WTC11 (cell line): ENCODE results near the gene FAM216B. TPM values are rescaled to one million over a fixed set of nuclear protein-coding genes. Genes with fewer than 3 reads are reported as not detected.

Experiments
- ATAC-seq: fragments of 200-7000 bp; cut with Tn5 transposase; 2 replicates; pipeline ENCODE4 v1.10.0; 2021; ENCODE audit warnings: mild to moderate bottlenecking, moderate library complexity
- CTCF ChIA-PET: fragments of 300-600 bp; sonication (Branson Sonifier 250); formaldehyde crosslinking; loops from one replicate; lab custom pipeline; 2021; ENCODE audit warnings: antibody characterized with exemption; lab: Charles Lee
- POLR2A ChIA-PET: fragments of 350-600 bp; sonication (Branson Sonifier 250); formaldehyde crosslinking; loops from one replicate; lab custom pipeline; 2021; ENCODE audit warnings: antibody characterized with exemption; lab: Charles Lee
- DNase-seq: peaks from one replicate; pipeline ENCODE4 v3.0.0; 2021; ENCODE audit warnings: low spot score
- H3K27ac Mint-ChIP-seq: 2 replicates; pipeline ENCODE4 v1.8.0; 2021; ENCODE audit warnings: mixed read lengths
- H3K27me3 Mint-ChIP-seq: 2 replicates; pipeline ENCODE4 v1.8.0; 2021; ENCODE audit warnings: low read depth, mild to moderate bottlenecking, moderate library complexity, mixed read lengths
- H3K36me3 Mint-ChIP-seq: 2 replicates; pipeline ENCODE4 v1.8.0; 2021; ENCODE audit warnings: mixed read lengths
- H3K4me1 Mint-ChIP-seq: 2 replicates; pipeline ENCODE4 v1.8.0; 2022; ENCODE audit warnings: mixed read lengths
- H3K4me3 Mint-ChIP-seq: 2 replicates; pipeline ENCODE4 v1.8.0; 2021; ENCODE audit warnings: mild to moderate bottlenecking, moderate library complexity, mixed read lengths
- H3K9me3 Mint-ChIP-seq: 2 replicates; pipeline ENCODE4 v1.8.0; 2021; ENCODE audit warnings: mixed read lengths
- ELF4 ChIP-seq: sonication (generic); formaldehyde crosslinking; IDR thresholded peaks from 2 replicates; pipeline ENCODE4 v1.8.1; 2022; ENCODE audit warnings: low read depth, mild to moderate bottlenecking, moderate library complexity, missing genetic modification reagents
- EMX1 ChIP-seq: fragments of 250-450 bp; sonication (Bioruptor Pico); IDR thresholded peaks from 2 replicates; pipeline ENCODE4 v1.8.0; 2021; ENCODE audit warnings: mild to moderate bottlenecking
- ETV6 ChIP-seq: sonication (generic); formaldehyde crosslinking; IDR thresholded peaks from 2 replicates; pipeline ENCODE4 v1.8.1; 2022; ENCODE audit warnings: mild to moderate bottlenecking, missing genetic modification reagents
- FOXK1 ChIP-seq: sonication (generic); formaldehyde crosslinking; IDR thresholded peaks from 2 replicates; pipeline ENCODE4 v1.8.0; 2022; ENCODE audit warnings: mild to moderate bottlenecking, moderate library complexity, missing genetic modification reagents
- HMGA2 ChIP-seq: fragments of 250-450 bp; sonication (Bioruptor Pico); IDR thresholded peaks from 2 replicates; pipeline ENCODE4 v1.4.0; 2021; ENCODE audit warnings: mild to moderate bottlenecking, moderate library complexity
- NFYB ChIP-seq: sonication (generic); formaldehyde crosslinking; conservative IDR thresholded peaks from 2 replicates; pipeline ENCODE4 v1.8.0; 2022; ENCODE audit warnings: low read depth, missing genetic modification reagents
- NR3C1 ChIP-seq: sonication (generic); formaldehyde crosslinking; conservative IDR thresholded peaks from 2 replicates; pipeline ENCODE4 v1.8.1; 2023; ENCODE audit warnings: low read depth, mild to moderate bottlenecking, missing genetic modification reagents
- RORB ChIP-seq: fragments of 250-450 bp; sonication (Bioruptor Pico); IDR thresholded peaks from 2 replicates; pipeline ENCODE4 v1.9.0; 2021; ENCODE audit warnings: mild to moderate bottlenecking
- SMAD3 ChIP-seq: sonication (generic); formaldehyde crosslinking; IDR thresholded peaks from 2 replicates; pipeline ENCODE4 v1.8.0; 2022; ENCODE audit warnings: missing genetic modification reagents, mild to moderate bottlenecking, borderline replicate concordance
- TCF7 ChIP-seq: sonication (generic); formaldehyde crosslinking; IDR thresholded peaks from 2 replicates; pipeline ENCODE4 v1.8.0; 2022; ENCODE audit warnings: mild to moderate bottlenecking, low read depth, missing genetic modification reagents, moderate library complexity
- ZNF219 ChIP-seq: sonication (generic); formaldehyde crosslinking; IDR thresholded peaks from 2 replicates; pipeline ENCODE4 v1.8.0; 2023; ENCODE audit warnings: missing genetic modification reagents, mild to moderate bottlenecking, borderline replicate concordance
- ZNF416 ChIP-seq: fragments of 250-450 bp; sonication (Bioruptor Pico); IDR thresholded peaks from 2 replicates; pipeline ENCODE4 v1.9.0; 2021; ENCODE audit warnings: mild to moderate bottlenecking, inconsistent platforms
- total RNA-seq: library from RNA; stranded (reverse); gene quantifications from 3 replicates; pipeline ENCODE4 v1.2.3, GENCODE V29; 2021
- TF ChIP-seq, protein P1 (sequence below): sonication (generic); formaldehyde crosslinking; IDR thresholded peaks from 2 replicates; pipeline ENCODE4 v1.8.0; 2022; ENCODE audit warnings: mild to moderate bottlenecking, missing genetic modification reagents
- TF ChIP-seq, protein P2 (sequence below): sonication (generic); formaldehyde crosslinking; IDR thresholded peaks from 2 replicates; pipeline ENCODE4 v1.8.1; 2022; ENCODE audit warnings: missing genetic modification reagents, borderline replicate concordance
- TF ChIP-seq, protein P3 (sequence below): fragments of 250-450 bp; sonication (Bioruptor Pico); IDR thresholded peaks from 2 replicates; pipeline ENCODE4 v1.9.0; 2021; ENCODE audit warnings: mild to moderate bottlenecking, borderline replicate concordance
- TF ChIP-seq, protein P4 (sequence below): fragments of 250-450 bp; sonication (Bioruptor Pico); IDR thresholded peaks from 2 replicates; pipeline ENCODE4 v1.9.0; 2021; ENCODE audit warnings: mild to moderate bottlenecking
- TF ChIP-seq, protein P5 (sequence below): sonication (generic); formaldehyde crosslinking; IDR thresholded peaks from 2 replicates; pipeline ENCODE4 v1.8.1; 2022; ENCODE audit warnings: low read depth, missing genetic modification reagents, borderline replicate concordance

Gene FAM216B
- total RNA-seq, 1 experiment from 2014 or later = not detected

DNA sequence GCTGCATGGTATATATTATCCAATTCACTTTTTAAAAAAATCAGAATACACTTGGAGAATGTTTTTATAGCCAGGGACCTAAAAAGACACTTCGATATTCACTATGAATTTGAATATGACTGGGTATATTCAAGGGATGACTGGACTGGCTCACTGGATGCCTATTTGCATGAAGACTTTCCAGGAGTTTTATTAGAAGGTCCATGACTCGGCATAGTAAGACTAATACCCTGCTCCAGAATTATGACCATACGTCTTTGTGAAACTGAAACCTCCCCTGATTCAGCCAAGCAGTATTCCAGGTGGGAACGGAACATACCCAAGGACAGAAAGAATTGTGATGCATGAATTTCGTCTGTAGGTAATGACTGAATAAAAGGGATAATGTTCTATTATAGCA lies 3.9 kb upstream of the FAM216B start:
- POLR2A ChIA-PET = no interaction called here
- 0 out of 2 replicates have a peak, but pooled peaks cover 2% of the 10 kb centered on the region for H3K4me1 Mint-ChIP-seq
- H3K4me3 Mint-ChIP-seq = no peak overlapping the region
- no peak overlapping the region for H3K27ac Mint-ChIP-seq
- peaks cover 4% of the 10 kb centered on the region; the same call in 1 of the 2 replicates for H3K27me3 Mint-ChIP-seq
- ATAC-seq (no peak), DNase-seq (no peak)
- peaks cover 23% of the 10 kb centered on the region for H3K36me3 Mint-ChIP-seq
- TF ChIP-seq, protein P1, sequence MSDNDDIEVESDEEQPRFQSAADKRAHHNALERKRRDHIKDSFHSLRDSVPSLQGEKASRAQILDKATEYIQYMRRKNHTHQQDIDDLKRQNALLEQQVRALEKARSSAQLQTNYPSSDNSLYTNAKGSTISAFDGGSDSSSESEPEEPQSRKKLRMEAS (CRISPR knock-in tag) = no peak
- TF ChIP-seq TCF7 (CRISPR knock-in tag) (no peak), RORB (CRISPR knock-in tag) (no peak), ZNF416 (CRISPR knock-in tag) (no peak), EMX1 (no peak), SMAD3 (CRISPR knock-in tag) (no peak), FOXK1 (CRISPR knock-in tag) (no peak), NR3C1 (no peak), ELF4 (CRISPR knock-in tag) (no peak), NFYB (CRISPR knock-in tag) (no peak), HMGA2 (CRISPR knock-in tag) (no peak), ZNF219 (CRISPR knock-in tag) (no peak), ETV6 (CRISPR knock-in tag) (no peak)
- TF ChIP-seq, protein P2, sequence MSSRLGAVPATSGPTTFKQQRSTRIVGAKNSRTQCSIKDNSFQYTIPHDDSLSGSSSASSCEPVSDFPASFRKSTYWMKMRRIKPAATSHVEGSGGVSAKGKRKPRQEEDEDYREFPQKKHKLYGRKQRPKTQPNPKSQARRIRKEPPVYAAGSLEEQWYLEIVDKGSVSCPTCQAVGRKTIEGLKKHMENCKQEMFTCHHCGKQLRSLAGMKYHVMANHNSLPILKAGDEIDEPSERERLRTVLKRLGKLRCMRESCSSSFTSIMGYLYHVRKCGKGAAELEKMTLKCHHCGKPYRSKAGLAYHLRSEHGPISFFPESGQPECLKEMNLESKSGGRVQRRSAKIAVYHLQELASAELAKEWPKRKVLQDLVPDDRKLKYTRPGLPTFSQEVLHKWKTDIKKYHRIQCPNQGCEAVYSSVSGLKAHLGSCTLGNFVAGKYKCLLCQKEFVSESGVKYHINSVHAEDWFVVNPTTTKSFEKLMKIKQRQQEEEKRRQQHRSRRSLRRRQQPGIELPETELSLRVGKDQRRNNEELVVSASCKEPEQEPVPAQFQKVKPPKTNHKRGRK (CRISPR knock-in tag) = no peak
- TF ChIP-seq, protein P3, sequence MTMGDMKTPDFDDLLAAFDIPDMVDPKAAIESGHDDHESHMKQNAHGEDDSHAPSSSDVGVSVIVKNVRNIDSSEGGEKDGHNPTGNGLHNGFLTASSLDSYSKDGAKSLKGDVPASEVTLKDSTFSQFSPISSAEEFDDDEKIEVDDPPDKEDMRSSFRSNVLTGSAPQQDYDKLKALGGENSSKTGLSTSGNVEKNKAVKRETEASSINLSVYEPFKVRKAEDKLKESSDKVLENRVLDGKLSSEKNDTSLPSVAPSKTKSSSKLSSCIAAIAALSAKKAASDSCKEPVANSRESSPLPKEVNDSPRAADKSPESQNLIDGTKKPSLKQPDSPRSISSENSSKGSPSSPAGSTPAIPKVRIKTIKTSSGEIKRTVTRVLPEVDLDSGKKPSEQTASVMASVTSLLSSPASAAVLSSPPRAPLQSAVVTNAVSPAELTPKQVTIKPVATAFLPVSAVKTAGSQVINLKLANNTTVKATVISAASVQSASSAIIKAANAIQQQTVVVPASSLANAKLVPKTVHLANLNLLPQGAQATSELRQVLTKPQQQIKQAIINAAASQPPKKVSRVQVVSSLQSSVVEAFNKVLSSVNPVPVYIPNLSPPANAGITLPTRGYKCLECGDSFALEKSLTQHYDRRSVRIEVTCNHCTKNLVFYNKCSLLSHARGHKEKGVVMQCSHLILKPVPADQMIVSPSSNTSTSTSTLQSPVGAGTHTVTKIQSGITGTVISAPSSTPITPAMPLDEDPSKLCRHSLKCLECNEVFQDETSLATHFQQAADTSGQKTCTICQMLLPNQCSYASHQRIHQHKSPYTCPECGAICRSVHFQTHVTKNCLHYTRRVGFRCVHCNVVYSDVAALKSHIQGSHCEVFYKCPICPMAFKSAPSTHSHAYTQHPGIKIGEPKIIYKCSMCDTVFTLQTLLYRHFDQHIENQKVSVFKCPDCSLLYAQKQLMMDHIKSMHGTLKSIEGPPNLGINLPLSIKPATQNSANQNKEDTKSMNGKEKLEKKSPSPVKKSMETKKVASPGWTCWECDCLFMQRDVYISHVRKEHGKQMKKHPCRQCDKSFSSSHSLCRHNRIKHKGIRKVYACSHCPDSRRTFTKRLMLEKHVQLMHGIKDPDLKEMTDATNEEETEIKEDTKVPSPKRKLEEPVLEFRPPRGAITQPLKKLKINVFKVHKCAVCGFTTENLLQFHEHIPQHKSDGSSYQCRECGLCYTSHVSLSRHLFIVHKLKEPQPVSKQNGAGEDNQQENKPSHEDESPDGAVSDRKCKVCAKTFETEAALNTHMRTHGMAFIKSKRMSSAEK (CRISPR knock-in tag) = no peak
- TF ChIP-seq, protein P4, sequence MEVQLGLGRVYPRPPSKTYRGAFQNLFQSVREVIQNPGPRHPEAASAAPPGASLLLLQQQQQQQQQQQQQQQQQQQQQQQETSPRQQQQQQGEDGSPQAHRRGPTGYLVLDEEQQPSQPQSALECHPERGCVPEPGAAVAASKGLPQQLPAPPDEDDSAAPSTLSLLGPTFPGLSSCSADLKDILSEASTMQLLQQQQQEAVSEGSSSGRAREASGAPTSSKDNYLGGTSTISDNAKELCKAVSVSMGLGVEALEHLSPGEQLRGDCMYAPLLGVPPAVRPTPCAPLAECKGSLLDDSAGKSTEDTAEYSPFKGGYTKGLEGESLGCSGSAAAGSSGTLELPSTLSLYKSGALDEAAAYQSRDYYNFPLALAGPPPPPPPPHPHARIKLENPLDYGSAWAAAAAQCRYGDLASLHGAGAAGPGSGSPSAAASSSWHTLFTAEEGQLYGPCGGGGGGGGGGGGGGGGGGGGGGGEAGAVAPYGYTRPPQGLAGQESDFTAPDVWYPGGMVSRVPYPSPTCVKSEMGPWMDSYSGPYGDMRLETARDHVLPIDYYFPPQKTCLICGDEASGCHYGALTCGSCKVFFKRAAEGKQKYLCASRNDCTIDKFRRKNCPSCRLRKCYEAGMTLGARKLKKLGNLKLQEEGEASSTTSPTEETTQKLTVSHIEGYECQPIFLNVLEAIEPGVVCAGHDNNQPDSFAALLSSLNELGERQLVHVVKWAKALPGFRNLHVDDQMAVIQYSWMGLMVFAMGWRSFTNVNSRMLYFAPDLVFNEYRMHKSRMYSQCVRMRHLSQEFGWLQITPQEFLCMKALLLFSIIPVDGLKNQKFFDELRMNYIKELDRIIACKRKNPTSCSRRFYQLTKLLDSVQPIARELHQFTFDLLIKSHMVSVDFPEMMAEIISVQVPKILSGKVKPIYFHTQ = no peak
- TF ChIP-seq, protein P5, sequence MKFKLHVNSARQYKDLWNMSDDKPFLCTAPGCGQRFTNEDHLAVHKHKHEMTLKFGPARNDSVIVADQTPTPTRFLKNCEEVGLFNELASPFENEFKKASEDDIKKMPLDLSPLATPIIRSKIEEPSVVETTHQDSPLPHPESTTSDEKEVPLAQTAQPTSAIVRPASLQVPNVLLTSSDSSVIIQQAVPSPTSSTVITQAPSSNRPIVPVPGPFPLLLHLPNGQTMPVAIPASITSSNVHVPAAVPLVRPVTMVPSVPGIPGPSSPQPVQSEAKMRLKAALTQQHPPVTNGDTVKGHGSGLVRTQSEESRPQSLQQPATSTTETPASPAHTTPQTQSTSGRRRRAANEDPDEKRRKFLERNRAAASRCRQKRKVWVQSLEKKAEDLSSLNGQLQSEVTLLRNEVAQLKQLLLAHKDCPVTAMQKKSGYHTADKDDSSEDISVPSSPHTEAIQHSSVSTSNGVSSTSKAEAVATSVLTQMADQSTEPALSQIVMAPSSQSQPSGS = no peak
- H3K9me3 Mint-ChIP-seq = peaks cover 45% of the 10 kb centered on the region
- CTCF ChIA-PET = no interaction called here
